ENCODE measurements around the gene UCMA. TPM values are rescaled to one million over a fixed set of nuclear protein-coding genes. Genes with fewer than 3 reads are reported as not detected.

The UCMA gene
- total RNA-seq, 1 experiment from 2014 or later = 1.0 TPM

- no peak for TF ChIP-seq PRDM15 (CRISPR knock-in tag; IDR thresholded peaks at IDR 0.05)
- no peak for TF ChIP-seq RORB (CRISPR knock-in tag; IDR thresholded peaks at IDR 0.05)
- TF ChIP-seq SOX15 (CRISPR knock-in tag; IDR thresholded peaks at IDR 0.05) = no peak
- no peak for TF ChIP-seq E2F4 (CRISPR knock-in tag; IDR thresholded peaks at IDR 0.05; ENCODE audit: borderline replicate concordance, low read depth)
Measured at GRCh38 chr10:13225601-13226000, 8.6 kb downstream of the UCMA start (continued).

GRCh38 chr10:13224210-13224995 lies 9.8 kb downstream of the UCMA start:
- H3K4me3 Mint-ChIP-seq = no peak overlapping the region
- peaks cover under 1% of the 10 kb centered on the region; the same call in 1 of the 2 replicates for H3K36me3 Mint-ChIP-seq
- DNase-seq (ENCODE audit: low spot score) (no peak), ATAC-seq (peak; percentile 53)
- H3K9me3 Mint-ChIP-seq = no peaks in the 10 kb centered on the region
- H3K27ac Mint-ChIP-seq = no peak overlapping the region
- no peaks in the 10 kb centered on the region for H3K27me3 Mint-ChIP-seq (ENCODE audit: low read depth)
- TF ChIP-seq ZNF281 (CRISPR knock-in tag; IDR thresholded peaks at IDR 0.05) (no peak), STAT6 (CRISPR knock-in tag; conservative IDR thresholded peaks at IDR 0.05; ENCODE audit: low read depth) (no peak), E2F5 (CRISPR knock-in tag; IDR thresholded peaks at IDR 0.05) (no peak)
- ChIA-PET POLR2A (no interaction called here), CTCF (interaction anchor here (0.9 to 1.4 kb wide), 2 partner anchors 63 to 78 kb away, joined by 4 to 5 read pairs; partner anchors contain the start of gene MCM10)
- peaks cover 11% of the 10 kb centered on the region for H3K4me1 Mint-ChIP-seq

- CTCF ChIA-PET = no interaction called here
- Mint-ChIP-seq H3K27me3 (ENCODE audit: low read depth) (no peaks in the 10 kb centered on the region), H3K4me1 (peaks cover 11% of the 10 kb centered on the region), H3K27ac (no peak overlapping the region), H3K36me3 (peaks cover 2% of the 10 kb centered on the region; the same call in 1 of the 2 replicates), H3K4me3 (no peak overlapping the region), H3K9me3 (no peaks in the 10 kb centered on the region)
- POLR2A ChIA-PET = no interaction called here
- TF ChIP-seq ZNF423 (CRISPR knock-in tag; IDR thresholded peaks at IDR 0.05) (no peak), NR3C1 (CRISPR knock-in tag; conservative IDR thresholded peaks at IDR 0.05; ENCODE audit: low read depth) (no peak), TEAD4 (CRISPR knock-in tag; IDR thresholded peaks at IDR 0.05) (no peak), ESRRA (CRISPR knock-in tag; IDR thresholded peaks at IDR 0.05; ENCODE audit: borderline replicate concordance) (no peak), USF2 (CRISPR knock-in tag; IDR thresholded peaks at IDR 0.05) (no peak), ZNF263 (CRISPR knock-in tag; IDR thresholded peaks at IDR 0.05; ENCODE audit: low read depth) (no peak), IRF1 (CRISPR knock-in tag; IDR thresholded peaks at IDR 0.05) (no peak), ZNF416 (CRISPR knock-in tag; IDR thresholded peaks at IDR 0.05) (no peak)
- DNase-seq (ENCODE audit: low spot score) (no peak), ATAC-seq (no peak)
Measured at GRCh38 chr10:13223241-13223640, 10.9 kb downstream of the UCMA start.
